Amniotic epithelial cell (primary cell): ENCODE results near the gene ANO8.
A peak's percentile ranks its signal among the peaks of the same experiment; 100 is the strongest.

Experiments
- DNase-seq: peaks from one replicate; pipeline ENCODE4 v3.0.0-alpha.2; 2010; ENCODE audit warnings: low read depth

Gene ANO8

GRCh38 chr19:17347877-17348276 is 13.2 kb upstream of the ANO8 start:
- no peak for DNase-seq

DNA sequence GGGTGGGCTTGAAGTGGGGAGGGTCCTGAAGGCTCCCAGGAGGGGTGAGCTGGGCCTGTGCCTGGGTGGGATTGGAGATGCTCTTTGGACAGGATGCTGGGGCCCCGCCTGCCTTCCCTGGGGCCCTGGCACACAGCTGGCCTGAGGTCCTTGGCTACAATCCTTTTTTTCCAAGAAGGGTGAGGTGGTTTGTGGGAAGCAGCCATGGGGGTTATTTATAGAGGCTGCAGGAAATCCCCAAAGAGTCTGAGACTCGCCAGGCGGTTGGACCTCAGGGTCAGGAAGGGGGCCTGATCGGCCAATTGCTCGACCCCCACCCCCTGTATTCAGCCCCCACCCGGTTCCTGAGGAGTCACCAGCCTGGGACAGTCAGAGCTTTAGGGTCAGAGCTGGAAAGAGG is 12.7 kb upstream of the ANO8 start:
- no peak for DNase-seq

DNA sequence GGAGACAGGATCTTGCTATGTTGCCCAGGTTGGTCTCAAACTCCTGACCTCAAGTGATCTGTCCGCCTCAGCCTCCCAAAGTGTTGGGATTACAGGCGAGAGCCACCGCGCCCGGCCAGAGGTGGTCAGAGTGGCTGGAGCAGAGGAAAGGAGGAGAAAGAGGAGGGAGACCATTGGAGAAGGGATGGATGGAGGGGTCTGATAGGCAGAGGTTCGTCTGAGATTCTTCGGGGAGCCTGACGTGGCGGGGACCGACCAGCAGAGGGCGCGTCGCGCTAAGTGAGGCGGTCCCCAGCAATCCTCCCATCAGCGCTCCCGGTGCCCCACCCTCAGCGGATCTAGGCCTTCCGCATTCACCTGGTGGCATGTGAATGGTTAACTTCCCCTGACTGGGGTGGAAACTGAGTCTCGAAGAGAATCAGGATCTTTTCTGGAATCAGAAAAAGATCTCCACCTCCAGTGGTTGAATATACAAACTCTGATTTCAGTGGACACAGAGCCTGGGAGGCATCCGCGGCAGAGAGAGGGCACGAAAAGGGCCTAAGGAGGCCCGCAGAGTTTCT is 11.5 kb upstream of the ANO8 start:
- peak; percentile 45 for DNase-seq

DNA sequence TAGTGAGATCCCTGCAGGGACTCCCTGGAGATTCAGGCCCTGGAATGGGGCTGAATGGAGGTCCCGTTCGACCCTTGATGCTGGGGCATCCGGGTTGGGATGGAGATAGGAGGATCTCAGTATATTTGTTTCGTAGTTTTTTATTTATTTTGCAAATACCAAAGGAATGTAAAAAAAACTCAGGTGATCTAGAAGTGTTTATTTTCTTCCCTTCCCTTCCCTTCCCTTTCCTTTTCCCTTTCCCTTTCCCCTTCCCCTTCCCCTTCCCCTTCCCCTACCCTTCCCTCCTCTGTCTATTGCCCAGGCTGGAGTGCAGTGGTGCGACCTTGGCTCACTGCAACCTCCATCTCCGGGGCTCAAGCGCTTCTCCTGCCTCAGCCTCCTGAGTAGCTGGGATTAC is 7.2 kb upstream of the ANO8 start:
- DNase-seq = no peak

DNA sequence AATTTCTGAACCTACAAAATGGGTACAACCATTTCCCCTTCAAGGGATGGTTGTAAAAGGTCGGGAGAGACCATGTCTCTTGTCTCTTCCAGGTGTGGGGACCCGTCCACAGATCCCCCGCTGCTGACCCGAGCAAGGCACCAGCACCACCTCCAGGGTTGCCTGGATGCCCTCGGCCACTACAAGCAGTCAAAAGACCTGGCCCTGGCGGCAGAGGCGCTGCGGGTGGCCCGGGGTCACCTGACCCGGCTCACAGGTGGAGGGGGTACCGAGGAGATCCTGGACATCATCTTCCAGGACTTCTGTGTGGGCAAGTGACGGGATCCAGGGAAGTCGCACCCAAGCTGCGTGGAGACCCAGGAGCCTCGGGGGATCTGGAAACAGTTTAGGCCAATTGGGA is 6.7 kb upstream of the ANO8 start:
- no peak for DNase-seq

- peak; percentile 39 for DNase-seq
Observed at GRCh38 chr19:17340871-17341357, 6.3 kb upstream of the ANO8 start.

DNA sequence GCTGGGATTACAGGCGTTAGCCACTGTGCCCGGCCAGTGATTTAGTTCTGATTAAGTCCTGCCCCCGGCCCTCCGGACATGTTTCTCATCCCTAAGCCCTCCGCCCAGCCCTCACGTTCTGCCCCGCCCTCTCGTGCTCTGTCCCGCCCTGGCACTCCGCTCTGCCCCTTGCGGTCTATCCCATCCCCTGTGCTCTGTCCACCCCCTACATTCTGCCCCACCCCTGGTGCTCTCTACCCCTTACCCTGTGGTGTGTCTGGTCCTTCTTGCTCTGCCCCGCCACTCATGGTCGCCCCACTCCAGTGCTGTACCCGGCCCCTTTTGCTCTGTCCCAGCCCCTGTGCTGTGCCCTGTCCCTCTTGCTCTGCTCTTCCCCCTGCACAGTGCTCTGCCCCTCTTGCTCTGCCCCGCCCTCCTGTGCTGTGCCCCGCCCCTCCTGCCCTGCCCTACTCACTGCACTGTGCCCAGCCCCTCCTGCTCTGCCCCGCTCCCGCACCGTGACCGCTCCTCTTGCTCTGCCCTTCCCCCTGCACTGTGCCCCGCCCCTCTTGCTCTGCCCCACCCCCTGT is 5.7 kb upstream of the ANO8 start:
- DNase-seq = peak; percentile 57

DNA sequence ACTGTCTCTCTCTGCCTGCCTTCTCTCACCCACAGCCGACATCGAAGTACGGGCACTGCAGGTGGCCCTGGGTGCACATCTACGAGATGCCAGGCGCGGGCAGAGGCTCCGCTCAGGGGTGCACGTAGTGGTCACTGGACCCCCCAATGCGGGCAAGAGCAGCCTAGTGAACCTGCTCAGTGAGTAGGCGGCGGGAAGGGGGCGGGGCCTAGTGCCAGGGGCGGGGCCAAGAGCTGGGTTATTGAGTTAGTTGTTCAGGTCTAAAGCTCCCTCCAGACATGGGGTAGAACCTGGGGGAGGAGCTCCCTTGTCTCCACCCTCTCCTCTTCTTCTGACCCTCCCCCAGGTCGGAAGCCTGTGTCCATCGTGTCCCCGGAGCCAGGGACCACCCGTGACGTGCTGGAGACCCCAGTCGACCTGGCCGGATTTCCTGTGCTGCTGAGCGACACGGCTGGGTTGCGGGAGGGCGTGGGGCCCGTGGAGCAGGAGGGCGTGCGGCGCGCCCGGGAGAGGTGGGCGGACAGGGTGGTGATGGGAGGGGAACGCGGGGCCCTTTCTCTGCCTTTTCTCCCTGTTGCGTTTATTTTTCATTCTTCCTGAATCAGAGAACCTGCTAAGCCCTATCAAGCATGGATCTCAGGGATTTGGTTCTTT is 4.6 kb upstream of the ANO8 start:
- no peak for DNase-seq

GRCh38 chr19:17338433-17339078 is 3.9 kb upstream of the ANO8 start:
- no peak for DNase-seq

GRCh38 chr19:17337675-17338432 is 3.2 kb upstream of the ANO8 start:
- no peak for DNase-seq

GRCh38 chr19:17336872-17337674 is 2.4 kb upstream of the ANO8 start, which contains the start of gene GTPBP3:
Gene GTPBP3 (plus strand): TSS chr19:17337553. CDS start chr19:17337612, 59 bp downstream.
- peak; percentile 98 for DNase-seq

DNA sequence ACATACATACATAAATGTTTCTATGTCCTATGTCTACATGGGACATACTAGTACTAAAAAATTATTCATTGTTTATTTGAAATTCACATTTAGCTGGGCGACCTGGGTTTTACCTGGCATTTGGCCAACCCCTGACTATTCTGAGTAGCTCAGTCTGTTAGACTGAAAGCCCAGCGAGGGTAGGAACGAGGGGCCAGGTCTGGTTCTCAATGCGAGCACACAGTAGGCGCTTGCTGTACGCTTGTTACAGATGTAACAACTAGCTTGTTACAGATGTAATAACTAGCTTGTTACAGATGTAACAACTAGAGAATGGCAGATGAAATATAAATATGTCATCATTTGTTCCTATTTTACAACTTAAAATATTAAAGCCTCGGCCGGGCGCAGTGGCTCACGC is 920 bp upstream of the ANO8 start:
- DNase-seq = no peak

DNA sequence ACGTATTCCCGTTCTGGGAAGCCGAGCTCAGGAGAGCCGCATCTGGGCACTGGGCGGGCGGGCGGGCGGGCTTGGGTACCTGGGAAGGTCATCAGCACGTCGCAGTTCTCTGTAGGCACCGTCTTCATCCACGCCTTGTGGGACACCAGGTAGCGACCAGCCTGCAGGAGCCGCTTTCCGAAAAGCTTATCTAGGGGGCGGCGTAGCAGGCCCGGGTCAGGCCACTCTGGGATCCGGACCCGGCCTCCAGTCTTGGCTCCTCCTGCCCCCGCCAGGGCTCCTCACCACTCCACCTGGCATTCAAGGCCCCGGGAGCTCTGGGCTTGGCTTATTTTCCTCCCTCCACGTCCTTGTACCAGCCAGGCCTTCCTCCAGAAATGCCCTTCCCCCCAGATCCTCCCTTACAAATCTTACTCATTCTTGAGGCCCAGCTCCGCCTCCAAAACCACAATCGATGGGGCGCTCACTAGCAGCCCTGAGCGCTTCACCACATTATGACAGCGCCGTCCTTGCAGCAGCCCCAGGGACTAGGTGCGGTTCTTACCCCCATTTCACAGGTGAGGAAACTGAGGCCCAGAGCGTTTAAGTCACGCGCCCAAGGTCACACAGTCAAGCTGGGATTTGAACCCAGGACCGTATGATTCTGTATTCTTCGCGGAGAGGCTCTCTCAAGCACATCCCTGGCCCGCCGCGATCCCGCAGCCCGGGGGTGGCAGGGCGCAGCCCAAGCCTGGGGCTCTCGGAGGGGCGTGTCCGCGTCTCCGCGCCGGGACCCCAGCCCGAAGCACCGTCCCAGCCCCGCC is 843 bp downstream of the ANO8 start:
- DNase-seq = peak; percentile 96

GRCh38 chr19:17332677-17333581 is 1.7 kb downstream of the ANO8 start:
- peak; percentile 75 for DNase-seq

DNA sequence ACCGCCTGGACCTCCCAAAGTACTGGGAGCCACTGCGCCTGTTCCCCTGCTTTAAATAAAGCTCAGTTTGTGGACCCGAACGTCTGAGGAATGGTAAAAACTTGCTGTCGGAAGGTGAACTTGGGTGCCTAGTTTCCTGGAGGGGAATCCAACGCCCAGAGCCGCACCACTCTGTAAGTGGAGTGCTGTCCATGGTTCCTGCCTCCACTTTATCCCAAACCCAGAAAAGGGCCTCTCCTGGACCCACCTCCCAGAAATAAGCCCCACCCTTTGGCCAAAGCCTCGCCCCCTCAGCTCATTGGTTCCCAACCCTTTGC is 2.3 kb downstream of the ANO8 start:
- DNase-seq = no peak

DNA sequence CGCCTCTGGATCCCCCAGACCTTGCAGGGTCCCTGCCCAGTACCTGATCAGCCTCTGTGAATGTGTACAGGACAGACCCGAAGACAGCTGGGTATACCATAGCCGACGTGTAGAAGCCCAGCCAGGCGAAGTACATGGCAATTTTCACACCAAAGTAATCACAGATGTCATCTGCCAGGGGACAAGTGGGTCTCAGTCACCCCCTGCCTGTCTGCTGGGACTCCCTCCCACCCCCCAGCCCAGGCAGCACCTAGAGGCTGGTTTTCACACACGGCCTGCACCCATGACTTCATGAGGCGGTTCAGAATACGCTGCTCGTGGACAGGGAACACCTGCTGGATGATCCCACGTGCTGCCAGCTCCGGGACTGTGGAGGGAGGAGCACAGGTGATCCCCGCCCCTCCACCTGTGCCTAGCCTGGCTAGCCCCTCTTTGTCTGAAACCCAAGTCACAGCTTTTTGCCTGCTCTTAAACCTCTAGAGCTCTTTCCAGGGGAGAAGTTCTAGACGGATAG is 3.6 kb downstream of the ANO8 start:
- DNase-seq = no peak

DNA sequence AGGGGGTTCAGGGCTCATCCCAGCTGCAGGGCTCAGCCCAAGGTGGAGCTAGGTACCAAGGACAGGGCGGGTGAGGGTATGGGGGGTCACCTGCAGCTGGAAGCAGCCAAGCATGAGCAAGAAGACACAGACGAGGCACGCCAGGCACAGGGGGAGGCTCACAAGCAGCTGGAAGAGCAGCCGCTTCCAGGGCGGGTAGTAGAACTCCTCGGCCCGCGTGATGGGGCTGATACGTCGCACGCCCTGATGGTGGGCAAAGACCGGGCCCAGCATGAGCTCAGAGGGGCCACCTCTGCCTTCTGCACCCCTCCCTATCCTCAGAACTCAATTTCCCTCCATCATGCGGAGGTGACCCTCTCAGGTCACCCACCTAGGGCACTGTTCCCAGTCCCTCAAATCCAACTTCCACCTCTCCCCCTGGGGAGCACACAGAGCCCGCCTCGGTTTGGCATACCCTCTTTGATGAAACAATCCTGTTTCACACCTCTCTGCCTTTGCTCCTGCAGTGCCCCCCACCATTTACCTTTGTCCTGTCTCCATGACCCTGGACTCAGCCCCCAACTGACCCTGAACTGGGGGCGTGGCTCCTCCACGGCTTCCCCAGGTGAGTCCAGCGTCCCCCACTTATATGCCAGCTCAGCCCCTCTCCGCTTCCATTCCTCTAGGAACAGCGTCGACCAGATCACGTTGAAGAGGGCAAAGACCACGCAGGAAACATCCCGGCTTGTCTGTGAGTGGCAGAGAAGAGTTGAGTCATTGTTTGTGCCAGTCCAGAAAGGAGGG is 4.2 kb downstream of the ANO8 start:
- DNase-seq = no peak

DNA sequence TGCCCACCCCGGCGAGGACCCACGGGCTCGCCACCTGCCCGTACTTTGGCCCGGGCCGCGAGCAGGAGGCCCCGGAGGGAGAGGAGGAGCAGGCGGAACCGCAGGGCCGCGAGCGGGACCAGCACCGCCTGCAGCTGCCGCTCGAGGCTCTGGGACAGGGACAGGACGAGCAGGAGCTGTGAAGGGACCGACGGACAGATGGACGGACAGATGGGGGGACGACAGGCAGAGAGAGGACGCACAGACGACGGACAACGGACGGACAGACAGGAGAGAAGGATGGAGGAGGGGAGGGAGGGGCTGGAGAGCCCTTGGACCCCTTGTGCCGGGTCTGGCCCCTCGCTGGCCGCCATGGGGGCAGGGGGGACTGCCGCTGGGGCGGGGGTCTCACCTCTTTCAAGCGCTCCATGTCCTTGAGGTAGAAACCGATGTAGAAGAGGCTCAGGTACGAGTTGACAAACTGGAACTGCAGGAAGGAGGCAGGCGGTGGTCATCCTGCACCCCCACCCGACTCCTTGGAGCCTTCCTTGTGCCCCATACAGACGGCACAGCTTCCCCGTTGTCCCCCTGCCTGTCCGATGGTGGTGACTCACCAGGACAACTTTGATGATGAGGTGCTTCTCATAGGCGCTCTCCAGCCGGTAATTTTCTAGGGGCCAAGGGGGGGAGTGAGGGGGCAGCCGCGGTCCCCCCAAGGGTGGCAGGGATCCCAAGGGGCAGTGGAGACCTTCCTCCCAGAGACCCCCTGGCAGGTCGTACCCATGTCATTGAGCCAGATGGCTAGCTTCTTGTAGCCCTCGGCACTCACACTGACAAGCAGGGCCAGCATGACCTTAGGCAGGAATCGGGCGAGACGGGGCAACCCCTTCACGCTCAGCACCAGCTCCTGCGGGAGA is 5.0 kb downstream of the ANO8 start:
- no peak for DNase-seq
